Esophagus squamous epithelium (tissue), 4 donors: ENCODE results near the gene SOD2.

Experiments used
- CTCF ChIP-seq, 6 experiments: fragments of 450-650 bp in 4 of 6; fragments of 200-600 bp in 2 of 6; sonication (generic) in 2 of 6; IDR thresholded peaks; one replicate each; pipeline ENCODE4 v1.5.1; 2016 to 2019; ENCODE audit warnings: antibody characterized with exemption in 6 of 6, mild to moderate bottlenecking in 4 of 6, moderate library complexity in 4 of 6
- POLR2A ChIP-seq, 4 donors: fragments of 450-650 bp; IDR thresholded peaks; one replicate each; pipeline ENCODE4 v1.6.1; 2017; ENCODE audit warnings: antibody characterized with exemption in 4 of 4, mild to moderate bottlenecking in 4 of 4, moderate library complexity in 3 of 4

- TF ChIP-seq CTCF (IDR thresholded peaks at IDR 0.05): no peak
- TF ChIP-seq POLR2A (IDR thresholded peaks at IDR 0.05): no peak
Observed at GRCh38 chr6:159715605-159716004, 22.6 kb upstream of the SOD2 start.
